Measurements from ENCODE around the gene SSBP3. TPM values are rescaled to one million over a fixed set of nuclear protein-coding genes. Genes with fewer than 3 reads are reported as not detected.

Gene SSBP3
- total and polyA plus RNA-seq, 5 experiments from 2014 or later, result 16.1 to 93.8 (median 19.8) TPM

GRCh38 chr1:54260810-54261209 lies 145.4 kb downstream of the SSBP3 start:
- H3K27me3 Mint-ChIP-seq, result no peaks in the 10 kb centered on the region
- POLR2A ChIA-PET, result no interaction called here
- ATAC-seq, result no peak
- no peaks in the 10 kb centered on the region for H3K9me3 Mint-ChIP-seq
- H3K4me3 Mint-ChIP-seq, result no peak overlapping the region
- DNase-seq, result no peak
- peaks cover 11 to 58% (median 21%) of the 10 kb centered on the region in 4 donors for H3K4me1 Mint-ChIP-seq
- H3K36me3 Mint-ChIP-seq, result peaks cover 0 to 39% (median 3%) of the 10 kb centered on the region in 3 donors
- peak overlapping the region in 2 of 10 donors; percentile 21 to 82 for H3K27ac Mint-ChIP-seq

- no peak for DNase-seq
- POLR2A ChIA-PET, result no interaction called here
- no peaks in the 10 kb centered on the region for H3K27me3 Mint-ChIP-seq
- no peak overlapping the region for H3K4me3 Mint-ChIP-seq
- H3K36me3 Mint-ChIP-seq, result peaks cover 0 to 48% (median 3%) of the 10 kb centered on the region in 3 donors
- peak overlapping the region in 1 of 10 donors; percentile 82 for H3K27ac Mint-ChIP-seq
- H3K4me1 Mint-ChIP-seq, result peaks cover 11 to 46% (median 20%) of the 10 kb centered on the region in 4 donors
- no peaks in the 10 kb centered on the region for H3K9me3 Mint-ChIP-seq
- ATAC-seq, result no peak
Observed at GRCh38 chr1:54259546-54260140, 146.6 kb downstream of the SSBP3 start.

GRCh38 chr1:54257876-54258275 lies 148.3 kb downstream of the SSBP3 start:
- Mint-ChIP-seq H3K36me3 (peaks cover 0 to 46% (median 3%) of the 10 kb centered on the region in 3 donors), H3K27me3 (no peaks in the 10 kb centered on the region), H3K9me3 (no peaks in the 10 kb centered on the region), H3K27ac (peak overlapping the region in 2 of 10 donors; percentile 52 to 82), H3K4me1 (peaks cover 2 to 29% (median 19%) of the 10 kb centered on the region in 4 donors), H3K4me3 (no peak overlapping the region)
- DNase-seq, result no peak
- POLR2A ChIA-PET, result no interaction called here
- no peak for ATAC-seq

GRCh38 chr1:54257346-54257620 lies 148.9 kb downstream of the SSBP3 start:
- Mint-ChIP-seq H3K36me3 (peaks cover 0 to 51% (median 3%) of the 10 kb centered on the region in 3 donors), H3K9me3 (no peaks in the 10 kb centered on the region), H3K4me1 (peaks cover 4 to 33% (median 19%) of the 10 kb centered on the region in 4 donors), H3K27me3 (no peaks in the 10 kb centered on the region), H3K4me3 (no peak overlapping the region), H3K27ac (peak overlapping the region in 2 of 10 donors; percentile 68 to 82)
- POLR2A ChIA-PET, result interaction anchor here (0.5 kb wide), 1 partner anchor 21 kb away, joined by 3 read pairs; no protein-coding TSS in a partner anchor
- DNase-seq (no peak), ATAC-seq (no peak)

GRCh38 chr1:54256522-54257345 lies 149.5 kb downstream of the SSBP3 start:
- Mint-ChIP-seq H3K9me3 (no peaks in the 10 kb centered on the region), H3K27ac (peak overlapping the region in 6 of 10 donors; percentile 12 to 68 (median 46)), H3K4me1 (peaks cover 4 to 27% (median 17%) of the 10 kb centered on the region in 4 donors), H3K27me3 (no peaks in the 10 kb centered on the region), H3K4me3 (no peak overlapping the region), H3K36me3 (peaks cover 0 to 53% (median 3%) of the 10 kb centered on the region in 3 donors)
- DNase-seq, result no peak
- ATAC-seq, result no peak
- POLR2A ChIA-PET, result interaction anchor here (0.5 to 0.7 kb wide), 2 partner anchors 9 to 22 kb away, joined by 3 read pairs; no protein-coding TSS in a partner anchor

GRCh38 chr1:54255026-54255702 lies 151.0 kb downstream of the SSBP3 start:
- Mint-ChIP-seq H3K4me1 (peaks cover 2 to 18% (median 14%) of the 10 kb centered on the region in 4 donors), H3K9me3 (no peaks in the 10 kb centered on the region), H3K27me3 (no peaks in the 10 kb centered on the region), H3K4me3 (no peak overlapping the region), H3K36me3 (peaks cover 0 to 56% (median 3%) of the 10 kb centered on the region in 3 donors), H3K27ac (no peak overlapping the region)
- POLR2A ChIA-PET, result interaction anchor here (0.7 kb wide), 2 partner anchors 21 to 208 kb away, joined by 3 to 7 read pairs; no protein-coding TSS in a partner anchor
- DNase-seq (no peak), ATAC-seq (no peak)

GRCh38 chr1:54254055-54254454 lies 152.1 kb downstream of the SSBP3 start:
- H3K4me3 Mint-ChIP-seq, result no peak overlapping the region
- POLR2A ChIA-PET, result no interaction called here
- ATAC-seq (no peak), DNase-seq (no peak)
- peaks cover 2 to 16% (median 12%) of the 10 kb centered on the region in 4 donors for H3K4me1 Mint-ChIP-seq
- H3K9me3 Mint-ChIP-seq, result no peaks in the 10 kb centered on the region
- H3K36me3 Mint-ChIP-seq, result peaks cover 0 to 54% (median 3%) of the 10 kb centered on the region in 3 donors
- H3K27ac Mint-ChIP-seq, result peak overlapping the region in 4 of 10 donors; percentile 46 to 85 (median 74)
- no peaks in the 10 kb centered on the region for H3K27me3 Mint-ChIP-seq

GRCh38 chr1:54253480-54253879 lies 152.7 kb downstream of the SSBP3 start:
- peaks cover 0 to 59% (median 4%) of the 10 kb centered on the region in 3 donors for H3K36me3 Mint-ChIP-seq
- H3K27me3 Mint-ChIP-seq, result no peaks in the 10 kb centered on the region
- peaks cover 2 to 18% (median 12%) of the 10 kb centered on the region in 4 donors for H3K4me1 Mint-ChIP-seq
- no peak overlapping the region for H3K4me3 Mint-ChIP-seq
- H3K27ac Mint-ChIP-seq, result peak overlapping the region in 2 of 10 donors; percentile 8 to 85
- H3K9me3 Mint-ChIP-seq, result no peaks in the 10 kb centered on the region
- POLR2A ChIA-PET, result no interaction called here
- ATAC-seq, result no peak
- DNase-seq, result no peak

- no peak overlapping the region for H3K4me3 Mint-ChIP-seq
- peaks cover 0 to 58% (median 4%) of the 10 kb centered on the region in 3 donors for H3K36me3 Mint-ChIP-seq
- H3K4me1 Mint-ChIP-seq, result peaks cover 2 to 14% (median 11%) of the 10 kb centered on the region in 4 donors
- no peaks in the 10 kb centered on the region for H3K27me3 Mint-ChIP-seq
- DNase-seq (no peak), ATAC-seq (no peak)
- POLR2A ChIA-PET, result interaction anchor here (0.6 kb wide), 1 partner anchor 234 kb away, joined by 5 read pairs; no protein-coding TSS in a partner anchor
- peak overlapping the region in 2 of 10 donors; percentile 16 to 43 for H3K27ac Mint-ChIP-seq
- no peaks in the 10 kb centered on the region for H3K9me3 Mint-ChIP-seq
Observed at GRCh38 chr1:54252371-54252936, 153.7 kb downstream of the SSBP3 start.

- DNase-seq, result no peak
- ATAC-seq, result no peak
- H3K4me1 Mint-ChIP-seq, result peaks cover 2 to 11% (median 5%) of the 10 kb centered on the region in 4 donors
- POLR2A ChIA-PET, result interaction anchor here (0.5 kb wide), 1 partner anchor 235 kb away, joined by 7 read pairs; no protein-coding TSS in a partner anchor
- no peaks in the 10 kb centered on the region for H3K27me3 Mint-ChIP-seq
- H3K36me3 Mint-ChIP-seq, result peaks cover 0 to 56% (median 2%) of the 10 kb centered on the region in 3 donors
- H3K4me3 Mint-ChIP-seq, result no peak overlapping the region
- peak overlapping the region in 4 of 10 donors; percentile 9 to 62 (median 39) for H3K27ac Mint-ChIP-seq
- no peaks in the 10 kb centered on the region for H3K9me3 Mint-ChIP-seq
Observed at GRCh38 chr1:54250670-54251069, 155.5 kb downstream of the SSBP3 start.

- peaks cover 0 to 56% (median 2%) of the 10 kb centered on the region in 3 donors for H3K36me3 Mint-ChIP-seq
- H3K9me3 Mint-ChIP-seq, result no peaks in the 10 kb centered on the region
- H3K4me3 Mint-ChIP-seq, result no peak overlapping the region
- peak overlapping the region in 2 of 10 donors; percentile 29 to 52 for H3K27ac Mint-ChIP-seq
- peaks cover 2 to 11% (median 6%) of the 10 kb centered on the region in 4 donors for H3K4me1 Mint-ChIP-seq
- DNase-seq (no peak), ATAC-seq (no peak)
- POLR2A ChIA-PET, result no interaction called here
- no peaks in the 10 kb centered on the region for H3K27me3 Mint-ChIP-seq
Observed at GRCh38 chr1:54249819-54250435, 156.3 kb downstream of the SSBP3 start.

- peak overlapping the region in 3 of 10 donors; percentile 6 to 78 (median 28) for H3K27ac Mint-ChIP-seq
- H3K9me3 Mint-ChIP-seq, result no peaks in the 10 kb centered on the region
- peaks cover 0 to 56% (median 2%) of the 10 kb centered on the region in 3 donors for H3K36me3 Mint-ChIP-seq
- peaks cover 2 to 8% (median 6%) of the 10 kb centered on the region in 4 donors for H3K4me1 Mint-ChIP-seq
- ATAC-seq (no peak), DNase-seq (no peak)
- POLR2A ChIA-PET, result no interaction called here
- no peaks in the 10 kb centered on the region for H3K27me3 Mint-ChIP-seq
- H3K4me3 Mint-ChIP-seq, result no peak overlapping the region
Observed at GRCh38 chr1:54248966-54249365, 157.2 kb downstream of the SSBP3 start.

Data from naive thymus-derived CD8-positive, alpha-beta T cell (primary cell).